ENCODE measurements around the gene RPTOR.

RPTOR gene

DNA sequence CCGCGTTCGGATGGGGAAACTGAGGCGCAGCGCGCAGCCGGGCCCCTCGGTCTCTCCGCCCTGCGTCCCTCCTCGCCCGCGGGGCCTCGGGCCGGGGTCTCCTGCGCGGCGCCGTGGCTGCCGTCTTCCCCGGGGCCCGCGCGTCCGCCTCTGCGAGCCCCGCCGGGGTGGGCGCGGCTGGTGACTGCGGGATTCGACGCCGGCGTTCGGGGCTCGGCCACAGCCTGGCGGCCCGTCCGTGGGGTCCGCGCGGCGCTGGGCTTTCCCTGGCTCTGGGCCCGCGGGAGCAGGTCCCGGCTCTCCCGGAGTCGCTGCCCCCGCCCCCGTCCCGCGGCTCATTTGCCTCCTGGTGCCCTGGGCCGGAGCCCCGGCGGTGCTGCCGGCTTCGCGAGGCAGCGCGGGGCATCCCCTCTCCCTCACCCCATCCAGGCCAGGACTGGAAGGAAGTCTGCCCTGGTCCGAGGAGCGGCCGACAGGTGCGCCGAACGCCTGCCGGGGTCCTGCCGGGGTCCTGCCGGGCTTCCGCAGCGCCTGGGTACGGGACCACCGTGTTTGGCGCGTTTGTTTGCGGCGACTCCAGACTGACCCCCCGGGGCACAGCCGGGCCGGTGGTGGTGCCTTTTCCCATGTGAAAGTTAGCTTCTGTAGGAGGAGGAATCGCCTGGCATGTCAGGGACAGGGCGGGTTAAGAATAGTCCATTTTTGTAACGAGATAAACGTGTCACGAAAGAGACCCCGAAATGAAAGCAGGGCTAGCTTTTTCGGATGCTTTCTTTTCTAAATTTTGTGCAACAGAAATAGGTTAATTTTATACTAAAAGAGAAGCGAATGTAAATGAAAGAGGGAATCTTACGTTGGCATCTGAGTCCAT lies 447.7 kb downstream of the RPTOR start:
- peak overlapping the region; percentile 70 for H3K4me3 ChIP-seq (ENCODE audit: low read depth, low read length)
- TF ChIP-seq, protein P1, sequence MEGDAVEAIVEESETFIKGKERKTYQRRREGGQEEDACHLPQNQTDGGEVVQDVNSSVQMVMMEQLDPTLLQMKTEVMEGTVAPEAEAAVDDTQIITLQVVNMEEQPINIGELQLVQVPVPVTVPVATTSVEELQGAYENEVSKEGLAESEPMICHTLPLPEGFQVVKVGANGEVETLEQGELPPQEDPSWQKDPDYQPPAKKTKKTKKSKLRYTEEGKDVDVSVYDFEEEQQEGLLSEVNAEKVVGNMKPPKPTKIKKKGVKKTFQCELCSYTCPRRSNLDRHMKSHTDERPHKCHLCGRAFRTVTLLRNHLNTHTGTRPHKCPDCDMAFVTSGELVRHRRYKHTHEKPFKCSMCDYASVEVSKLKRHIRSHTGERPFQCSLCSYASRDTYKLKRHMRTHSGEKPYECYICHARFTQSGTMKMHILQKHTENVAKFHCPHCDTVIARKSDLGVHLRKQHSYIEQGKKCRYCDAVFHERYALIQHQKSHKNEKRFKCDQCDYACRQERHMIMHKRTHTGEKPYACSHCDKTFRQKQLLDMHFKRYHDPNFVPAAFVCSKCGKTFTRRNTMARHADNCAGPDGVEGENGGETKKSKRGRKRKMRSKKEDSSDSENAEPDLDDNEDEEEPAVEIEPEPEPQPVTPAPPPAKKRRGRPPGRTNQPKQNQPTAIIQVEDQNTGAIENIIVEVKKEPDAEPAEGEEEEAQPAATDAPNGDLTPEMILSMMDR (IDR thresholded peaks at IDR 0.05; ENCODE audit: insufficient read depth, low read length, missing control alignments): no peak
- DNase-seq (ENCODE audit: low read depth, low spot score): no peak
- ChIA-PET POLR2A (no interaction called here), CTCF (interaction anchor here (0.6 to 10.9 kb wide), 6 partner anchors 11 to 565 kb away, joined by 3 to 135 read pairs (median 4); no protein-coding TSS in a partner anchor)

DNA sequence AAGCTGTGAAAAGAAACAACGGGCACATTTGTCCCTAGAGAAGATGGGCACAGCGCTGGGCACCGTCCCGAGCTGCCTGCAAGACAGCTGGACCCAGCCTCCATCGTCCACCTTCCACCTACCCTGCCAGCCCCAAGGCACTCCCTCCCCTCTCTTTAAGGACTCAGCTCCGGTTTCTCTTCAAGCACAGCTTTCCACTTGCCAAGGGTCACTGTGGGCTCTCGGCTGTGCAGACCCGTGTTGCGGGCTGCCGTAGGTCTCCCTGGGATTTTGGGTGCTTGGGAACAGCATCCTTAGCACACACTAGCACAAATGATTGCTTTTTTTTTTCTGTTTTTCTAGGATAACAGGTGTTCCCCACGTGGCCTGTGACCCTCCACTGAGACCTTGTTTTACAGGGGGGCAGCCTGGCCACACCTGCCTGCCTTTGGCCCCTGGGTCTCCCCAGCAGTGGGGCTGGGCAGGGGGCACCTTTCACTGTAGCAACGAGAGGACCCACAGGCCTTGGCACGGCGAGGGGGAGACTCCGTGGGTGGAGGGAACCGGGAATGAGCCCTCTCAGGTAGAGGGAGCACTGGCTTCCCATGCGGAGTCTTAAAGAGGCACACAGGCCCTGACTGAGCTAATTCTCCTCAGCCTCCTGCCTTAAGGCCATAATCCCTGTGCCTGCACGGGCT lies 448.4 kb downstream of the RPTOR start:
- ChIA-PET CTCF (interaction anchor here (0.6 to 10.9 kb wide), 6 partner anchors 10 to 516 kb away, joined by 3 to 135 read pairs (median 6); no protein-coding TSS in a partner anchor), POLR2A (no interaction called here)
- TF ChIP-seq, protein P1 (IDR thresholded peaks at IDR 0.05; ENCODE audit: insufficient read depth, low read length, missing control alignments): no peak
- DNase-seq (ENCODE audit: low read depth, low spot score): no peak
- H3K4me3 ChIP-seq (ENCODE audit: low read depth, low read length): peak overlapping the region; percentile 70

DNA sequence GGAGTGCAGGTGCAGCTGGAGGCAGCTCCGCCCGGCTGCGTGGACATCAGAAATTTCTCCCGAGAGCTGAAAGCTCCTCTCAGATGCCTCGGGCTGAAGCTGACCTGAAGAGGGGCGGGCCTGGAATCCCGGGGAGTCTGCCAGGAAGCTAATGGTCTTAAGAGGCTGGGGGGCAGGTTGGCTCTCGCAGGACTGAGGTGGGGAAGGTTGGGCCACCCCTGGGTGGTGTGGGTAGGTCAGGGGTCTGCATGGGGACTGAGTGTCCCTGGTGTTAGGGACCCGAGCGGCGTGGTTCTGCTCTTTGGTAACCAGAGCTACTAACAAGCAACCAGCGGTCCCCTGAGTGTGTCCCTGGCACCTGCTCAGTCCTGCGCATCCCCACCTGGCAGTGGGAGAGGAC lies 450.5 kb downstream of the RPTOR start:
- DNase-seq (ENCODE audit: low read depth, low spot score): no peak
- TF ChIP-seq, protein P1 (IDR thresholded peaks at IDR 0.05; ENCODE audit: insufficient read depth, low read length, missing control alignments): no peak
- CTCF ChIA-PET: interaction anchor here (1.4 to 2.4 kb wide), 2 partner anchors 11 to 29 kb away, joined by 4 to 8 read pairs; no protein-coding TSS in a partner anchor
- POLR2A ChIA-PET: no interaction called here
- no peak overlapping the region for H3K4me3 ChIP-seq (ENCODE audit: low read depth, low read length)

DNA sequence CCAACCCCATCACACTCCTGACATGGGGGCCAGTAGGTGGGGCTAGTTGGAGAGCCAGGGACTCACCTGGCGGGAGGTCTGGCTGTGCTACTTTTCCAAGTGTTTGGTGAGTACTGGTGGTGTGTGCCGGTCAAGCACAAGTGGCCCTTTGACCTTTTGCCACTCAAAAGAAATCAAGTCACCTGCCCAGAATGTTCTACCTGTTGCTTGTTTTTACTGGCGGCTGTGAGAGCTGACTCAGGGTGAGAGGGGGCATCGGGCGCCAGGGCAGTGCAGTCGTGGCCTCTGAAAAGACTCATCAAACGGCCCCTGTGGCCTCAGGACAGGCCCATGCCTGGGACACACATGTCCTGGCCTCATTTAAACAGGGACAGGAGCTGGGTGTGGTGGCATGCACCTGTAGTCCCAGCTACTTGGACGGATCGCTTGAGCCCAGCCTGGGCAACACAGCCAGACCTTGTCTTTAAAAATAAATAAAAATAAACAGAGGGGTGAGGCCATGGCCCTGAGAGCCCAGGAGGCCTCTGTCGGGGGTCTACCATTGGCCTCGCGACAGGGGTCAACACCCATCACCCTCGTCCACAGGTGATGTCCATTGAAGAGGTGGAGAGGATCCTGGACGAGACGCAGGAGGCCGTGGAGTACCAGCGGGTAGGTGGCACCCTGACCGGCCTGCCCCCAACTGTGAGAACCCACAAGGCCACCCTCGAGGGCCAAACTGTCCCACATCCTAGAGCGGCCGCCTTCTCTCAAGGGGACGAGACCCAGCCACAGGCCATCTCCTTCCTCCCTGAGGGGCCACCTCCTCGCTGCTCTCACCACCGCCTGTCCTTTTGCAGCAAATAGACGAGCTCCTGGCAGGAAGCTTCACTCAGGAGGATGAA lies 452.0 kb downstream of the RPTOR start:
- ChIA-PET CTCF (interaction anchor here (1.0 to 1.3 kb wide), 3 partner anchors 10 to 101 kb away, joined by 3 to 8 read pairs (median 4); no protein-coding TSS in a partner anchor), POLR2A (no interaction called here)
- no peak overlapping the region for H3K4me3 ChIP-seq (ENCODE audit: low read depth, low read length)
- no peak for DNase-seq (ENCODE audit: low read depth, low spot score)
- TF ChIP-seq, protein P1 (IDR thresholded peaks at IDR 0.05; ENCODE audit: insufficient read depth, low read length, missing control alignments): no peak

DNA sequence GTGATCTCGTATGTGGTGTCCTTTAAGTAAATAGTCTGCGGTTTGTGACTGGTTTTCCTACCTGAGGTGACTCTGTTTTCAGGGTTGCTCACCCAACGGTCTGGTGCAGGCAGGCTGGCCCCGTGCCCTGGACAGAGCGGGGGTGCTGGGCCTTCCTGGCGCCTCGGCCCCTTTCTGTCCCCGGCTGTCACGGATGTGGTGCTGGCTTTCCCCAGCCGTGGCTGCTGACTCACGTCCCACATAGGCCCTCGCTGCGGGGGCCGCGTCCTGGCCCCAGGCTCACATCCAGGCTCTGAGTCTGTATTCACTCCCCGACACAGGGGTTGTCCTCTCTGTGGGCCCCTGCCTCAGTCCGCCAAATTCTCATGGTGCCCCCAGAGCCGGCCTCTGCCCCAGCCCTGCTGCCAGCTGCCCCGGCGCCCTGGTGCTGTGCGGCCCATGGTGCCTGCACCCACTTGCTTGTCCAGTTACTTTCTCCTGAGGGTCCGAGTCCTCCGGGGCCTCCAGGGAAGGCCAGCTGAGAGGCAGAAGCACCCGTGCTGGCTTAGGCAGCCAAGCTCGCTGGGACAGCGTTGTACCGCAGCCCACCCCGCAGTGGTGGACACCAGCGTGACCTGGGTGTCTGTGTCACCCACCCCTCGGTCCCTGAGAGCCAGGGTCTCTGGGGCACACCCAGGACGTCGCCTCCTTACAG lies 452.9 kb downstream of the RPTOR start:
- TF ChIP-seq, protein P1 (IDR thresholded peaks at IDR 0.05; ENCODE audit: insufficient read depth, low read length, missing control alignments): no peak
- ChIA-PET POLR2A (no interaction called here), CTCF (interaction anchor here (1.0 to 1.3 kb wide), 3 partner anchors 9 to 100 kb away, joined by 3 to 8 read pairs (median 4); no protein-coding TSS in a partner anchor)
- no peak for DNase-seq (ENCODE audit: low read depth, low spot score)
- H3K4me3 ChIP-seq (ENCODE audit: low read depth, low read length): no peak overlapping the region
